Pancreas (tissue), 10 donors: ENCODE results near the gene PRSS38. TPM values are rescaled to one million over a fixed set of nuclear protein-coding genes. Genes with fewer than 3 reads are reported as not detected.
"Not testable (repeated sequence)": the region's sequence is repeated elsewhere in the genome, so short reads cannot be mapped to it uniquely, and the experiment has no call there.

Source experiments
- ATAC-seq, 4 donors: fragments of 200-7000 bp; cut with Tn5 transposase; one replicate each; pipeline versions ENCODE4 v1.8.0 to v1.9.1; 2020; ENCODE audit warnings: mild to moderate bottlenecking in 4 of 4, moderate library complexity in 4 of 4
- DNase-seq, 6 donors: peaks; one replicate each; pipeline ENCODE4 v3.0.0-alpha.2; 2020
- FAIRE-seq: peaks from 2 replicates; lab custom pipeline; 2012; peaks lifted over from hg19 to GRCh38; lab: Jason Lieb, UNC
- H3K27ac ChIP-seq, 4 donors: fragments of 200-600 bp; sonication (generic); 1 replicate in 3 of 4; 2 replicates in 1 of 4; pipeline versions ENCODE4 v1.5.0 to v1.8.0; 2020
- H3K27me3 ChIP-seq, 4 donors: fragments of 200-600 bp; one replicate each; pipeline ENCODE4 v1.8.0; 2021
- H3K36me3 ChIP-seq, 3 donors: fragments of 200-600 bp; sonication (generic) in 1 of 3; one replicate each; pipeline versions ENCODE4 v1.5.0 to v1.8.0; 2020 to 2021
- H3K4me1 ChIP-seq, 3 donors: fragments of 200-600 bp; one replicate each; pipeline ENCODE4 v1.8.0; 2021
- H3K4me3 ChIP-seq, 4 donors: fragments of 200-600 bp; sonication (generic) in 2 of 4; one replicate each; pipeline versions ENCODE4 v1.5.0 to v1.8.0; 2020 to 2021
- H3K9me3 ChIP-seq, 4 donors: fragments of 200-600 bp; one replicate each; pipeline ENCODE4 v1.8.0; 2021
- CTCF ChIP-seq, 4 donors: fragments of 200-600 bp; sonication (generic) in 3 of 4; IDR thresholded peaks; one replicate each; pipeline versions ENCODE4 v1.5.0 to v1.8.0; 2021; ENCODE audit warnings: antibody characterized with exemption in 4 of 4
- WGBS, 2 donors: extraction: QIAGEN DNeasy Blood & Tissue Kit; methylation state at CpG; one replicate each; pipeline ENCODE4 v1.1.7; 2013; 5-methylcytosine and 5-hydroxymethylcytosine counted together
- intact Hi-C, 3 donors: fragments of 100-400 bp; cut with DNase I; formaldehyde crosslinking; loops; one replicate each; pipeline versions ENCODE4 v1.11.1 to v1.14.2; 2022
- polyA plus RNA-seq, 2 donors: library from polyadenylated mRNA; stranded (reverse); fragments of 200-250 nt; gene quantifications; one replicate each; pipeline ENCODE4 v1.2.3, GENCODE V29; 2013
- total RNA-seq, 6 donors: library from RNA; stranded (reverse); fragmentation: NEBNext Ultra II Directional in 4 of 6; extraction: Animal tissue kit (Norgen Biotek cat#: 25700) in 4 of 6; gene quantifications; one replicate each; pipeline versions ENCODE4 v1.2.1 to v1.2.4, GENCODE V29; 2021 to 2023
- donor health status: healthy with polysubstance abuse.
- donor health status: DM: no; HTN: no; CAD: no; lungs with moderate emphysema.
- donor health status: DM: no; HTN: no; CAD: no.
- donor health status: control.
- donor health status: control.
- donor health status: Bipolar disorder and iron deficiency.
- donor health status: DM: yes; HTN: yes; CAD: no.
- donor health status: DM: no; HTN: no; CAD: no.
- donor health status: DM: no; HTN: no; CAD: no.
- donor health status: DM: yes; HTN: yes; CAD: no.

Gene PRSS38
- total and polyA plus RNA-seq, 8 donors: not detected

- intact Hi-C loops: no loop called here
- DNase-seq: no peak
- Histone ChIP-seq H3K27ac (no peak overlapping the region), H3K27me3 (no peaks in the 10 kb centered on the region), H3K4me3 (no peak overlapping the region), H3K9me3 (no peaks in the 10 kb centered on the region), H3K4me1 (no peaks in the 10 kb centered on the region), H3K36me3 (no peaks in the 10 kb centered on the region)
- no peak for FAIRE-seq
- no peak for TF ChIP-seq CTCF (IDR thresholded peaks at IDR 0.05)
- WGBS, 2 donors: 77 to 78% methylated on average over 9 of the region's 9 CpGs
- no peak for ATAC-seq
These were observed 25.6 kb downstream of the PRSS38 start for GRCh38 chr1:227841096-227841495.

DNA sequence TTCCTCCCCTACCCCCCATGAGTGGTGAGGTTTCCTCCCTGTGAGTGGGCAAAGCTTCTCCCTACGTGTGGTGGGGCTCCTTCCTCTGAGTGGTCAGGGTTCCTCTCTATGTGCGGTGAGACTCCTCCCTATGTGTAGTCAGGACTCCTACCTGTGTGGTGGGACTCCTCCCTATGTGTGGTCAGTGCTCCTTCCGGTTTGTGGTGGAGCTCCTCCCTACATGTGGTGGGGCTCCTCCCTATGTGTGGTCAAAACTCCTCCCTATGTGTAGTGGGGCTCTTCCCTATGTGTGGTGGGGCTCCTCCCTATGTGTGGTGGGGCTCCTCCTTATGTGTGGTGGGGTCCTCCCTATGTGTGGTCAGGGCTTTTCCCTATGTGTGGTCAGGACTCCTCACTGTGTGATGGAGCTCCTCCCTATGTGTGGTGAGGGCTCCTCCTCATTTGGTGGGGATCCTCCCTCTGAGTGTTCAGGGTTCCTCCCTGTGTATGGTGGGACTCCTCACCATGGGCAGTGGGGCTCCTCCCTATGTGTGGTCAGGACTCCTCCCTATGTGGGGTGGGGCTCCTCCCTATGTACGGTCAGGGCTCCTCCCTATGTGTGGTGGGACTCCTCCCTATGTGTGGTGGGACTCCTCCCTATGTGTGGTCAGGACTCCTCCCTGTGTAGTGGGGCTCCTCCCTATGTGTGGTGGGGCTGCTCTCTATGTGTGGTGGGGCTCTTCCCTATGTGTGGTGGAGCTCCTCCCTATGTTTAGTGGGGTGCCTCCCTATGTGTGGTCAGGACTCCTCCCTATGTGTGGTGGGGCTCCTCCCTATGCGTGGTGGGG, 29.1 kb downstream of the PRSS38 start:
- FAIRE-seq (no peak), ATAC-seq (no peak), DNase-seq (no peak)
- Histone ChIP-seq H3K4me1 (no peaks in the 10 kb centered on the region), H3K9me3 (no peaks in the 10 kb centered on the region), H3K27ac (no peak overlapping the region), H3K4me3 (no peak overlapping the region), H3K27me3 (no peaks in the 10 kb centered on the region), H3K36me3 (no peaks in the 10 kb centered on the region)
- no peak for TF ChIP-seq CTCF (IDR thresholded peaks at IDR 0.05)
- 72 to 86% methylated on average over 5 of the region's 5 CpGs for WGBS, 2 donors
- intact Hi-C loops: no loop called here

- H3K4me1 ChIP-seq: no peaks in the 10 kb centered on the region
- no peak for TF ChIP-seq CTCF (IDR thresholded peaks at IDR 0.05)
- intact Hi-C loops: no loop called here
- H3K27ac ChIP-seq: no peak overlapping the region
- no peak overlapping the region for H3K4me3 ChIP-seq
- 69 to 77% methylated on average over 3 of the region's 3 CpGs for WGBS, 2 donors
- no peaks in the 10 kb centered on the region for H3K27me3 ChIP-seq
- no peak for DNase-seq
- no peaks in the 10 kb centered on the region for H3K36me3 ChIP-seq
- no peaks in the 10 kb centered on the region for H3K9me3 ChIP-seq
- no peak for ATAC-seq
- FAIRE-seq: no peak
These were observed 29.6 kb downstream of the PRSS38 start for GRCh38 chr1:227845147-227845458.

- no peaks in the 10 kb centered on the region for H3K36me3 ChIP-seq
- no peak for TF ChIP-seq CTCF (IDR thresholded peaks at IDR 0.05)
- no peak for ATAC-seq
- intact Hi-C loops: no loop called here
- no peaks in the 10 kb centered on the region for H3K27me3 ChIP-seq
- no peaks in the 10 kb centered on the region for H3K4me1 ChIP-seq
- no peak overlapping the region for H3K4me3 ChIP-seq
- H3K9me3 ChIP-seq: no peaks in the 10 kb centered on the region
- 85 to 96% methylated on average over 7 of the region's 7 CpGs for WGBS, 2 donors
- DNase-seq: no peak
- FAIRE-seq: no peak
- H3K27ac ChIP-seq: no peak overlapping the region
These were observed 30.0 kb downstream of the PRSS38 start for GRCh38 chr1:227845519-227845918.

GRCh38 chr1:227846265-227846858, 30.9 kb downstream of the PRSS38 start:
- FAIRE-seq (no peak), ATAC-seq (no peak), DNase-seq (no peak)
- 39 to 45% methylated on average over 10 of the region's 10 CpGs for WGBS, 2 donors
- Histone ChIP-seq H3K27me3 (no peaks in the 10 kb centered on the region), H3K4me3 (no peak overlapping the region), H3K9me3 (no peaks in the 10 kb centered on the region), H3K36me3 (no peaks in the 10 kb centered on the region), H3K27ac (no peak overlapping the region), H3K4me1 (no peaks in the 10 kb centered on the region)
- intact Hi-C loops: no loop called here
- no peak for TF ChIP-seq CTCF (IDR thresholded peaks at IDR 0.05)

- intact Hi-C loops, ATAC-seq, H3K27ac ChIP-seq, FAIRE-seq, H3K9me3 ChIP-seq, DNase-seq, H3K4me3 ChIP-seq, H3K4me1 ChIP-seq, H3K36me3 ChIP-seq, H3K27me3 ChIP-seq: not testable (repeated sequence)
- 76 to 78% methylated on average over 4 of the region's 4 CpGs for WGBS, 2 donors
These were observed 31.6 kb downstream of the PRSS38 start for GRCh38 chr1:227847046-227847445.
